K562 (cell line): Measurements from ENCODE around the gene NOL8. TPM values are rescaled to one million over a fixed set of nuclear protein-coding genes. Genes with fewer than 3 reads are reported as not detected.

ENCODE experiments used
- ARID1B ChIP-seq: fragments of 450-650 bp; IDR thresholded peaks from 2 replicates; pipeline ENCODE4 v1.6.1; 2016; ENCODE audit warnings: antibody characterized with exemption, mild to moderate bottlenecking, inconsistent platforms
- CLOCK ChIP-seq: fragments of 250-450 bp; sonication (Bioruptor Pico); IDR thresholded peaks from 2 replicates; pipeline ENCODE4 v1.4.0; 2020; ENCODE audit warnings: mild to moderate bottlenecking, moderate library complexity, borderline replicate concordance
- KDM5B ChIP-seq: fragments of 200-600 bp; sonication (generic); IDR thresholded peaks from 2 replicates; pipeline ENCODE4 v1.6.1; 2012; ENCODE audit warnings: low read depth, mild to moderate bottlenecking, moderate library complexity, low read length, control low read depth, inconsistent platforms; ENCODE audit not compliant: insufficient replicate concordance
- PTTG1 ChIP-seq: fragments of 450-650 bp; IDR thresholded peaks from 2 replicates; pipeline ENCODE4 v1.6.1; 2016; ENCODE audit warnings: low read depth, mild to moderate bottlenecking, missing genetic modification characterization, missing compliant biosample characterization
- RBBP5 ChIP-seq: fragments of 200-600 bp; sonication (generic); IDR thresholded peaks from 2 replicates; pipeline ENCODE4 v1.6.1; 2012; ENCODE audit warnings: borderline replicate concordance, mild to moderate bottlenecking, low read length, control low read depth, inconsistent platforms; ENCODE audit not compliant: insufficient read depth, poor library complexity, severe bottlenecking
- SUPT5H ChIP-seq: fragments of 450-650 bp; IDR thresholded peaks from 2 replicates; pipeline ENCODE4 v1.6.1; 2016
- TAF9B ChIP-seq: fragments of 450-650 bp; IDR thresholded peaks from 2 replicates; pipeline ENCODE4 v1.6.1; 2018; ENCODE audit warnings: mild to moderate bottlenecking; ENCODE audit not compliant: partially characterized antibody
- TBP ChIP-seq: optimal IDR thresholded peaks from 2 replicates; pipeline ENCODE3; 2011; ENCODE audit warnings: low read depth, low read length, improper control_type of control experiment
- ZFX ChIP-seq: sonication (generic); formaldehyde crosslinking; IDR thresholded peaks from 2 replicates; pipeline ENCODE4 v1.8.0; 2022; ENCODE audit warnings: mild to moderate bottlenecking, missing genetic modification reagents, moderate library complexity
- ZKSCAN1 ChIP-seq: fragments of 150-350 bp; IDR thresholded peaks from 2 replicates; pipeline ENCODE4 v1.6.1; 2016; ENCODE audit warnings: low read depth, low read length
- polyA plus RNA-seq, 8 experiments: library from polyadenylated mRNA; depleted of rRNA in 4 of 8; stranded (reverse) in 5 of 8; unstranded in 3 of 8; fragments of >200 nt; fragmentation: Nextera tagmentation in 2 of 8; fragmentation: Illumina TruSeq in 1 of 8; extraction: Ambion mirVana in 2 of 8; extraction: Trizol in 1 of 8; gene quantifications; 2 replicates each; pipeline versions ENCODE4 v1.2.1 to v1.2.3, GENCODE V29; 2011 to 2014; ENCODE audit warnings: inconsistent platforms in 1 of 8, missing spikeins in 1 of 8
- total RNA-seq, 7 experiments: library from RNA; depleted of rRNA in 6 of 7; stranded (reverse); fragments of >200 nt in 6 of 7; fragmentation: Illumina TruSeq in 2 of 7; extraction: Trizol in 2 of 7; gene quantifications; 2 replicates each; pipeline versions ENCODE4 v1.2.1 to v1.2.3, GENCODE V29; 2011 to 2021; ENCODE audit warnings: low replicate concordance in 1 of 7
- TF ChIP-seq, protein P1 (sequence below), 3 experiments: fragments of 200-800 bp in 1 of 3; fragments of 250-450 bp in 1 of 3; fragments of 450-650 bp in 1 of 3; sonication (Bioruptor Pico) in 1 of 3; sonication (Bioruptor generic) in 1 of 3; formaldehyde crosslinking in 1 of 3; IDR thresholded peaks; 2 replicates each; pipeline versions ENCODE4 v1.6.1 to v1.8.0; 2016 to 2022; ENCODE audit warnings: mild to moderate bottlenecking in 2 of 3, missing genetic modification characterization in 2 of 3, missing compliant biosample characterization in 1 of 3, moderate library complexity in 1 of 3
- TF ChIP-seq, protein P2 (sequence below): fragments of 250-450 bp; sonication (Bioruptor Pico); IDR thresholded peaks from 2 replicates; pipeline ENCODE4 v1.5.0; 2020; ENCODE audit warnings: mild to moderate bottlenecking, borderline replicate concordance
- TF ChIP-seq, protein P3 (sequence below), 2 experiments: IDR thresholded peaks in 1 of 2; conservative IDR thresholded peaks in 1 of 2; 2 replicates each; pipeline ENCODE4 v1.6.1; 2016; ENCODE audit warnings: low read depth in 2 of 2, mild to moderate bottlenecking in 1 of 2, missing compliant biosample characterization in 1 of 2, missing genetic modification characterization in 1 of 2, moderate library complexity in 1 of 2

NOL8 gene
- total and polyA plus RNA-seq, 9 of the 15 experiments (the other 6 are each of a cell fraction or from before 2014, with no cell fraction given), result 51.3 to 91.5 (median 58.7) TPM

GRCh38 chr9:92325269-92325990, at the start of gene NOL8, which contains the start of gene CENPP (continued):
- TF ChIP-seq, protein P1, sequence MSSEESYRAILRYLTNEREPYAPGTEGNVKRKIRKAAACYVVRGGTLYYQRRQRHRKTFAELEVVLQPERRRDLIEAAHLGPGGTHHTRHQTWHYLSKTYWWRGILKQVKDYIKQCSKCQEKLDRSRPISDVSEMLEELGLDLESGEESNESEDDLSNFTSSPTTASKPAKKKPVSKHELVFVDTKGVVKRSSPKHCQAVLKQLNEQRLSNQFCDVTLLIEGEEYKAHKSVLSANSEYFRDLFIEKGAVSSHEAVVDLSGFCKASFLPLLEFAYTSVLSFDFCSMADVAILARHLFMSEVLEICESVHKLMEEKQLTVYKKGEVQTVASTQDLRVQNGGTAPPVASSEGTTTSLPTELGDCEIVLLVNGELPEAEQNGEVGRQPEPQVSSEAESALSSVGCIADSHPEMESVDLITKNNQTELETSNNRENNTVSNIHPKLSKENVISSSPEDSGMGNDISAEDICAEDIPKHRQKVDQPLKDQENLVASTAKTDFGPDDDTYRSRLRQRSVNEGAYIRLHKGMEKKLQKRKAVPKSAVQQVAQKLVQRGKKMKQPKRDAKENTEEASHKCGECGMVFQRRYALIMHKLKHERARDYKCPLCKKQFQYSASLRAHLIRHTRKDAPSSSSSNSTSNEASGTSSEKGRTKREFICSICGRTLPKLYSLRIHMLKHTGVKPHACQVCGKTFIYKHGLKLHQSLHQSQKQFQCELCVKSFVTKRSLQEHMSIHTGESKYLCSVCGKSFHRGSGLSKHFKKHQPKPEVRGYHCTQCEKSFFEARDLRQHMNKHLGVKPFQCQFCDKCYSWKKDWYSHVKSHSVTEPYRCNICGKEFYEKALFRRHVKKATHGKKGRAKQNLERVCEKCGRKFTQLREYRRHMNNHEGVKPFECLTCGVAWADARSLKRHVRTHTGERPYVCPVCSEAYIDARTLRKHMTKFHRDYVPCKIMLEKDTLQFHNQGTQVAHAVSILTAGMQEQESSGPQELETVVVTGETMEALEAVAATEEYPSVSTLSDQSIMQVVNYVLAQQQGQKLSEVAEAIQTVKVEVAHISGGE (CRISPR knock-in tag; IDR thresholded peaks at IDR 0.05), result peak; percentile 95 to 100 (median 99)
- TF ChIP-seq ARID1B, result peak; percentile 50; the same call in 1 of the 2 replicates
- TF ChIP-seq RBBP5, result peak; percentile 94
- no peak for TF ChIP-seq PTTG1 (tag)
- TF ChIP-seq, protein P2, sequence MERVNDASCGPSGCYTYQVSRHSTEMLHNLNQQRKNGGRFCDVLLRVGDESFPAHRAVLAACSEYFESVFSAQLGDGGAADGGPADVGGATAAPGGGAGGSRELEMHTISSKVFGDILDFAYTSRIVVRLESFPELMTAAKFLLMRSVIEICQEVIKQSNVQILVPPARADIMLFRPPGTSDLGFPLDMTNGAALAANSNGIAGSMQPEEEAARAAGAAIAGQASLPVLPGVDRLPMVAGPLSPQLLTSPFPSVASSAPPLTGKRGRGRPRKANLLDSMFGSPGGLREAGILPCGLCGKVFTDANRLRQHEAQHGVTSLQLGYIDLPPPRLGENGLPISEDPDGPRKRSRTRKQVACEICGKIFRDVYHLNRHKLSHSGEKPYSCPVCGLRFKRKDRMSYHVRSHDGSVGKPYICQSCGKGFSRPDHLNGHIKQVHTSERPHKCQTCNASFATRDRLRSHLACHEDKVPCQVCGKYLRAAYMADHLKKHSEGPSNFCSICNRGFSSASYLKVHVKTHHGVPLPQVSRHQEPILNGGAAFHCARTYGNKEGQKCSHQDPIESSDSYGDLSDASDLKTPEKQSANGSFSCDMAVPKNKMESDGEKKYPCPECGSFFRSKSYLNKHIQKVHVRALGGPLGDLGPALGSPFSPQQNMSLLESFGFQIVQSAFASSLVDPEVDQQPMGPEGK (CRISPR knock-in tag), result no peak
- TF ChIP-seq TAF9B, result peak; percentile 98
- TF ChIP-seq ZFX (CRISPR knock-in tag), result peak; percentile 31; the same call in 1 of the 2 replicates
- peak; percentile 62 for TF ChIP-seq KDM5B
- TF ChIP-seq TBP, result peak; percentile 83
- TF ChIP-seq, protein P3, sequence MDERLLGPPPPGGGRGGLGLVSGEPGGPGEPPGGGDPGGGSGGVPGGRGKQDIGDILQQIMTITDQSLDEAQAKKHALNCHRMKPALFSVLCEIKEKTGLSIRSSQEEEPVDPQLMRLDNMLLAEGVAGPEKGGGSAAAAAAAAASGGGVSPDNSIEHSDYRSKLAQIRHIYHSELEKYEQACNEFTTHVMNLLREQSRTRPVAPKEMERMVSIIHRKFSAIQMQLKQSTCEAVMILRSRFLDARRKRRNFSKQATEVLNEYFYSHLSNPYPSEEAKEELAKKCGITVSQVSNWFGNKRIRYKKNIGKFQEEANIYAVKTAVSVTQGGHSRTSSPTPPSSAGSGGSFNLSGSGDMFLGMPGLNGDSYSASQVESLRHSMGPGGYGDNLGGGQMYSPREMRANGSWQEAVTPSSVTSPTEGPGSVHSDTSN (CRISPR knock-in tag; IDR thresholded peaks at IDR 0.05; ENCODE audit: low read depth), result peak; percentile 82
- TF ChIP-seq, protein P3 (tag; conservative IDR thresholded peaks at IDR 0.05; ENCODE audit: low read depth), result no peak
- peak; percentile 97 for TF ChIP-seq CLOCK
- peak; percentile 79 for TF ChIP-seq SUPT5H
- peak; percentile 15; the same call in 1 of the 2 replicates for TF ChIP-seq ZKSCAN1
